Measurements from ENCODE around the gene OSBP. TPM values are rescaled to one million over a fixed set of nuclear protein-coding genes. Genes with fewer than 3 reads are reported as not detected.

The OSBP gene
- total and polyA plus RNA-seq, 2 experiments from 2014 or later: 11.0 to 39.3 TPM

GRCh38 chr11:59560290-59560701, 55.3 kb downstream of the OSBP start:
- peak overlapping the region; percentile 85 for H3K4me3 Mint-ChIP-seq
- Histone ChIP-seq H3K9me2 (ENCODE audit: insufficient read depth) (no peaks in the 10 kb centered on the region), H3F3A (replicated peaks; ENCODE audit: low read depth) (peaks cover 7% of the 10 kb centered on the region; the same call in 1 of the 2 replicates), H4K20me1 (replicated peaks; ENCODE audit: insufficient read depth) (no peaks in the 10 kb centered on the region; the same call in 1 of the 2 replicates), H3K36me3 (ENCODE audit: insufficient read depth) (no peaks in the 10 kb centered on the region), H3K4me3 (peak overlapping the region; percentile 88), H3K27me3 (ENCODE audit: insufficient read depth) (no peaks in the 10 kb centered on the region), H3K27ac (ENCODE audit: low read depth) (no peak overlapping the region), H3K79me2 (replicated peaks; ENCODE audit: insufficient read depth) (no peaks in the 10 kb centered on the region), H3K4me1 (ENCODE audit: insufficient read depth) (peaks cover 9% of the 10 kb centered on the region), H3K4me2 (peak overlapping the region; percentile 90), H2AFZ (peak overlapping the region; percentile 99)
- TF ChIP-seq NANOG (IDR thresholded peaks at IDR 0.05; ENCODE audit: borderline replicate concordance) (no peak; the same call in 1 of the 2 replicates), ZNF331 (CRISPR knock-in tag; IDR thresholded peaks at IDR 0.05; ENCODE audit: low read depth) (no peak), JUNB (IDR thresholded peaks at IDR 0.05; ENCODE audit: unreplicated experiment) (no peak), REST (IDR thresholded peaks at IDR 0.05; ENCODE audit: unreplicated experiment) (no peak), STAT1 (IDR thresholded peaks at IDR 0.05; ENCODE audit: unreplicated experiment) (no peak), EZH2 (IDR thresholded peaks at IDR 0.05; ENCODE audit: low read depth, unreplicated experiment) (no peak), EZH2phosphoT487 (IDR thresholded peaks at IDR 0.05; ENCODE audit: unreplicated experiment) (no peak), CREB1 (CRISPR knock-in tag; IDR thresholded peaks at IDR 0.05; ENCODE audit: low read depth) (no peak), POLR2AphosphoS5 (IDR thresholded peaks at IDR 0.05; ENCODE audit: low read depth) (no peak)
- TF ChIP-seq, protein P1, sequence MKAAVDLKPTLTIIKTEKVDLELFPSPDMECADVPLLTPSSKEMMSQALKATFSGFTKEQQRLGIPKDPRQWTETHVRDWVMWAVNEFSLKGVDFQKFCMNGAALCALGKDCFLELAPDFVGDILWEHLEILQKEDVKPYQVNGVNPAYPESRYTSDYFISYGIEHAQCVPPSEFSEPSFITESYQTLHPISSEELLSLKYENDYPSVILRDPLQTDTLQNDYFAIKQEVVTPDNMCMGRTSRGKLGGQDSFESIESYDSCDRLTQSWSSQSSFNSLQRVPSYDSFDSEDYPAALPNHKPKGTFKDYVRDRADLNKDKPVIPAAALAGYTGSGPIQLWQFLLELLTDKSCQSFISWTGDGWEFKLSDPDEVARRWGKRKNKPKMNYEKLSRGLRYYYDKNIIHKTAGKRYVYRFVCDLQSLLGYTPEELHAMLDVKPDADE (IDR thresholded peaks at IDR 0.05): no peak
- TF ChIP-seq, protein P2, sequence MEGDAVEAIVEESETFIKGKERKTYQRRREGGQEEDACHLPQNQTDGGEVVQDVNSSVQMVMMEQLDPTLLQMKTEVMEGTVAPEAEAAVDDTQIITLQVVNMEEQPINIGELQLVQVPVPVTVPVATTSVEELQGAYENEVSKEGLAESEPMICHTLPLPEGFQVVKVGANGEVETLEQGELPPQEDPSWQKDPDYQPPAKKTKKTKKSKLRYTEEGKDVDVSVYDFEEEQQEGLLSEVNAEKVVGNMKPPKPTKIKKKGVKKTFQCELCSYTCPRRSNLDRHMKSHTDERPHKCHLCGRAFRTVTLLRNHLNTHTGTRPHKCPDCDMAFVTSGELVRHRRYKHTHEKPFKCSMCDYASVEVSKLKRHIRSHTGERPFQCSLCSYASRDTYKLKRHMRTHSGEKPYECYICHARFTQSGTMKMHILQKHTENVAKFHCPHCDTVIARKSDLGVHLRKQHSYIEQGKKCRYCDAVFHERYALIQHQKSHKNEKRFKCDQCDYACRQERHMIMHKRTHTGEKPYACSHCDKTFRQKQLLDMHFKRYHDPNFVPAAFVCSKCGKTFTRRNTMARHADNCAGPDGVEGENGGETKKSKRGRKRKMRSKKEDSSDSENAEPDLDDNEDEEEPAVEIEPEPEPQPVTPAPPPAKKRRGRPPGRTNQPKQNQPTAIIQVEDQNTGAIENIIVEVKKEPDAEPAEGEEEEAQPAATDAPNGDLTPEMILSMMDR (conservative IDR thresholded peaks at IDR 0.05; ENCODE audit: low read depth in 2 of 2): no peak
- peak overlapping the region; percentile 88 for H3K27ac Mint-ChIP-seq
- peak; percentile 91 for DNase-seq (ENCODE audit: low spot score)
- ATAC-seq: peak; percentile 34
- peaks cover 11% of the 10 kb centered on the region; the same call in 2 of the 3 replicates for H3K4me1 Mint-ChIP-seq
- peaks cover 3% of the 10 kb centered on the region; the same call in 2 of the 3 replicates for H3K36me3 Mint-ChIP-seq (ENCODE audit: low read depth)
- peaks cover 12% of the 10 kb centered on the region; the same call in 2 of the 3 replicates for H3K9me3 Mint-ChIP-seq
- peaks cover 51% of the 10 kb centered on the region for H3K27me3 Mint-ChIP-seq (ENCODE audit: insufficient read depth, low read depth, poor library complexity)
